GM19463 (cell line): ENCODE data around the gene SEMA5B.

ENCODE experiments used
- ATAC-seq: cut with Tn5 transposase; IDR thresholded peaks from one replicate; pipeline ENCODE4 v1.9.1; 2021; ENCODE audit warnings: mild to moderate bottlenecking, moderate library complexity; ENCODE audit not compliant: unreplicated experiment

Gene SEMA5B

DNA sequence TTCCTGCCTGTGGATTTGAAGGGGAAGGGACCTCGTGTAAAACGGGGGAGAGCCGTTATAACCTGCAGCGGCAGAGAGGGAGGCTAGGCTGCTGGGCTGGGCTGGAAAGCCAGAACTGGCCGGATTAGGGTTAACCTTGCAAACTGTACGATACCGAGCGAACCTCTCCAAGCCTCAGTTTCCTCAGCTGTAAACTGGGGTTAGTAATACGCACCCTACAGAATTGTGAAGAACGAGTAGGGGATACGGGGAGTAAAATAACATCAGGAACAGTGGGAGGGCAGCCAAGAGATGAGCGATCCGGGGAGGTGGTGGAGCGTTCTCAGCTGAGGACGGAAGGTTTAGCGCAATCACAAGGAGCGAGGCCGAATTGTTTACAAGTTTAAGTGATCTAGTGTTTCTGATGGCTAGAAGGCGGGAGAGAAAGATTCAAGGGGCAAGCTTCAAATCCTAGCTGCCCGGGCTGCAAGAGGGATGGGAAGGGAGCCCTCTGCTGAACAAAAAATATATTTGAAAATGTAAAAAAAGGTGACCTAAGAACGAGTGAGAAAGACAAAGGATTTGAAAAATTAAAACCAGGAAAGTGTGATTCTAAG, 768 bp upstream of the SEMA5B start:
- ATAC-seq: no peak

DNA sequence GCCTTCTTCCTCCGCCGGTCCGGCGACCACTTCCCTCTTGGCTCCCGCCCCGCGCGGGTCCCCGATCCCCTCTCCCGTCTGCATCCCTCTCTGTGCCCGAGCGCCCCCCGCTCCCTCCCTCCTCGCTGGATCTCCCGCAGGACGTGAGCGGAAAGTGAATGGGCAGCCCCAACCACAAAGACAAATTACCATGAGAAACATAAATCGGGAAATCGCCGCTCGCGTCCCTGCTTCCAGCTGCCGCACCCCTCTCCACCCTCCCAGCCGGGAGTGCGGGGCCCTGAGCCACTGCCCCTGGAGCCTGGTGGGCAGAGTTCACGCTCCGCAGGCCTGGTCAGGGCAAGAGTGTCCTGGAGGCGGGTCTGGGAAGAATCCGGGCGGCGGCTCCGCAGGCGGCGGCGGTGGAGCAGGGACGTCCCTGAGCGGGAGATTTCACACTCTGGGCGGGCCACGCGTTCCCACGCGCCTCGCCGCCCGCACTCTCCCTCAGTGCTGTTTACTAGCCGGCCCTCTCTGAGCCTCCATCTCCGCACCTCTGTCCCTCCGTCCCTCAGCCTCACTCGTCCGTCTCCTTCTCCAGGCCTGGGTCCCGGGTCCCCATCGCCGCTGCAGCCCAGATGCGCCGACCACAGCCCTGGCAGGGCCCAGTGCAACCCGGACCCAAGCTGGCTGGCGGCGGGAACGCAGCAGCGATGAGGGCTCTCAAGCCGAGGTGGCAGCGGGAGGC, 835 bp downstream of the SEMA5B start:
- no peak for ATAC-seq

DNA sequence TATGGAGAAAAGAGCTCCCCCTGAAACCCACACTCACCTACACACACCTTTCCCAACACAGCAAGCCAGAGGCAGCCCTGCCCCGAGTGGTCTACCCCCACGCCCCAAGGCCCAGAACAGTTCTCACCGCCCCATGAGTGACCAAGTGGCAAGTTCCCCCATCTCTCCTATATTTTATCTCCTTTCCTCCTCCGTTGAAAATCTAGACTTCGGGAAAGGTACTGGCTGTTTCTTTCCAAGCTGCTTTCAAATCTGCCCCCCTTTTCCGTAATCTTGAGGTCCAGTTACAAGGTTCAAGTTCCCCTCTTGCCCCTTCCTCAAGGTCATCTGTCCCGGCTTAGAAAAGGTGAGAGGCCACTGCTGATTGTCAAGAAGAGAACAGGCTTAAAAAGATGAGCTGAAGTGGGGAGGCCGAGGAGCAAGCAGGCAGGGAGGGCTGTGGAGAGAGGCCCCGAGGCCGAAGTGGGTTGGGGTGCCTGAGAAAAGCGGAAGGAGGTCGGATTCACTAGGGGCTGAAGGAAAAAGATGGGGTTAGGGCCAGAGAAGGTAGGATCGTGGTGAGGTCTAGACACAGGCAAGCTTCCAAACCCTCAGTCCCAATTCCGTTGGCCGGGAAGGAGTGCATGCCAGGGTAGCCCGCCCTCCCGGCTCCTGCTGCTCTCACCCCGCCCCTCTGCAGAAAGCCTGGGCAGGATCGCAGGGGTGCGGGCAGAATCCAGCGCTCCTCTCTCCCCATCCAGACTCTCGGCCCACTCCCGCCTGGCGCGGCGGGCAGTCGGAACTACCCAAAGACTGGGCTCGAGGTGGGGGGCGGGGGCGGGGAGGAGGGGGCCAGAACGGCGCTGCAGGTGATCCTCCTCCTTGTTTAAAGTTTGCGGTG, 1.7 kb downstream of the SEMA5B start:
- no peak for ATAC-seq

DNA sequence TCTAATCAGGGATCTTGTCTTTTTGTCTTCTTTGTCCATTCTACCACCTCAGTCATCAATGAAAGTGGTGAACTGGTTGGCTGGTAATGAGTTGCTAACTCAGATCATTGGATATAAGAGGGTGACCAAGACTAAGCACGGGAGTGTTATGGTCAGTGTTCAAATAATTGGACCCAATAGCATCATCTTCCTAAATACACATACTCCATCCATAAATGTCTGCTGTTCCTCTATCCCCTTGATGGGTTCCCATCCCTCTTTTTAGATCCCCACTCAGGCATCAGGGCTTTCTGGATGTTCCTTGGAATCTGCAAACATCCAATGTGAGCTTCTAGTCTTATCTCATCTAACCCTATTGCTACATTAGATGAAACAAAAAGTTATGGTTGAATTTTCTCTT, 3.5 kb downstream of the SEMA5B start:
- no peak for ATAC-seq

DNA sequence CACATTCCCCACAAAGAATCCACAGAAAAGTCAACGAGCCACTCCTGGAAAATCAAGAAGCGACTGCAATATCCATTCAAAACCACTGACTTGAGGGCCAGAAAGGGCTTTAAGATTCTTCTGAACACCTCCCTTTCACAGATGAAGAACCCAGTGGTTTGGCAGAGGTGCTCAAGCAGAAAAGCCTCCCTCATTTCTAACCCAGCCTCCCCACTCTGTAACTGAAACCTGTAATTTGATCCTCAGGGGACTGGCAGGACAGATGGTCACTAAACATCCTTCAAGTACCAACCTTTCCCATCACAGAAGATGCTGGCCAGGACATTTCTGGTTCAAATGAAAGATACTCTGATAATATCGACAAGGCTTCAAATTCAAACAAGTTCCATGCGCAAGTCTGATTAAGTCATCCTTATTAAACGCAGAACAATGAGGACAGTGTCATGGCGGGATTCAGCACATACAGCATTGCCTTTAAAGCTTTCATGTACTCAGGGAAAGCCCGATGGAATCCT, 5.5 kb downstream of the SEMA5B start:
- ATAC-seq: no peak

DNA sequence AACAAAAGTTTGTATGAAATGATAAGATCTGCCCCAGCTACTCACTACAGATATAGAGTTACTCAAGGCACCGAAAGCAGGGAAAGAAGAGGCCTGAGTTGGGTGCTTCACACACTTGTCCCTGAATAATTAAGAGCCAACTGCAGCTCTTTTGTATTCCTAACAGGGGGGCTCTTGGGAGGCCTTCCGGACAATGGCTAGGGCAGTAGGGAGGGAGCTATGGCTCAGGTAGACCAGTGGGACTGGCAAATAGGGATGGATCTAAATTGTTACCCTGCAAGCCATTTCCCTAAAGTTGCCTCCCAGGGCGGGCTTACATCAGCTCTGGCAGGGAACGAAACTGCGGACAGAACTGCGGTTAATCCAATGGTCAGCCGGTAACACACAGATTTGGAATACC, 6.2 kb downstream of the SEMA5B start:
- no peak for ATAC-seq

DNA sequence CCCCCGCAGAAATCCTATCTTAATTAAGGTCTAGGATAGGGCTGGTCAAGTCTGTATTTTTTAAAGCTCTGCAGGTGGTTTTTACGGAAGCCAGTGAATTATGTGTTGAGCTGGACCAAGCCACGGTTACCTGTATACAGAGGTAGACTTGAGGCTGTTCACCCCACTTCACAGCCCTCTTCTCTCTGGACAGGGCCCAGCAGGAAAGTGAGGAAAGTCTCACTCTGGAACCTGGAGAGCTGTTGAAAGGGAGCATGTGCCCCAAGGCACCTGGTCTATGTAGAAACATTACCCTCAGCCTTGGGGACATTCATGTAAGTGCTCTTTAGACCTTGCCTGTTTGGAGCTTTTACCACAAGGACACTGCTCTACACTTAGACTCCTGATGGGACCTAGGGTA, 6.9 kb downstream of the SEMA5B start:
- ATAC-seq: no peak

DNA sequence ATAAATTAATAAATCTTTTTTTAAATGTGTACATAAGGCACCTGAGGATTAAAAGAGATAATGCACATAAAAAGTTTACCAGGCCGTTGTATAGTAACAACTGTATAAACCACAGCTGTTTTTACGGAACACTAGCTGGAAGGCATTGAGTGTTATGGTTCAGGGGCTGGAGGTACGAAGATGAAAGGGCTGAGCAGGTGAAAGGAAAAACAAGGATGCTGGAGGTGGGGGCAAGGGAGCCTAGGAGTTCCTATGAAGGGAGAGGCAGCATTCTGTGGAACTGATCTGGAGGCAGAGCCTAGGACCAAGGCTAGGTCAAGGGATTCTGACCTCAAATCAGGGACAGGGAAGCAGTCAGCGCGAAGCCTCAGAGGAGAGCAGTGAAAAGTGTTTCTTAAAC, 8.0 kb downstream of the SEMA5B start:
- no peak for ATAC-seq

DNA sequence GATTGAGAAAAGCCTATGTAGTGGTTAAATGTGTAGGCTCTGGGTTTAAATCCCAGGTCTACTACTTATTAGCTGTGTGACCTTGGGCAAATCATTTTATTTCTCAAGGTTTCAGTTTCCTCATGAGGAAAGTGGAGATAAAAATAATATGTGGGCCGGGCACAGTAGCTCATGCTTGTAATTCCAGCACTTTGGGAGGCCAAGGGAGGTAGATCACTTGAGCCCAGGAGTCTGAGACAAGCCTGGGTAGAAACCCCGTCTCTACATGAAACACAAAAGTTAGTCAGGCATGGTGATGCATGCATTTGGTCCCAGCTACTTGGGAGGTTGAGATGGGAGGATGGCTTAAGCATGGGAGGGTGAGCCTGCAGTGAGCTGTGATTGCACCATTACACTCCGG, 8.4 kb downstream of the SEMA5B start:
- no peak for ATAC-seq

DNA sequence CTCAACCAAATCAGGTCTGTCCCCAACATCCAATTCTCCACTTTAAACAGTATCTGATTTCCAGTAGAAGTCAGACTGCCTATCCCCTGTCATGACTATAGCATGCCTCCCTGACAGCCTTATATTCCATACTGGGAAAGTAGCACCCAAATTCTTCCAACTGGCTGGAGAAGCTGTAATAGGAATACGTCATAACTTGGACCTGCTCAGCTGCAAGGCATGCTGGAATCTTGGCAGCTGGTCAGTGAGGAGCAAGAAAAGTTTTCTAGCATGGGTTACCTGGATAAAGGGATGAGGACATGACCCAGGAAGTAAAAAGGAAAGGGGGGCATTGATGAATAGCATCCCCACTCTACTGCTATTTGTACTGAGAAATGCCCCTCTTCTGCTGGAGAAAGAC, 8.9 kb downstream of the SEMA5B start:
- no peak for ATAC-seq

DNA sequence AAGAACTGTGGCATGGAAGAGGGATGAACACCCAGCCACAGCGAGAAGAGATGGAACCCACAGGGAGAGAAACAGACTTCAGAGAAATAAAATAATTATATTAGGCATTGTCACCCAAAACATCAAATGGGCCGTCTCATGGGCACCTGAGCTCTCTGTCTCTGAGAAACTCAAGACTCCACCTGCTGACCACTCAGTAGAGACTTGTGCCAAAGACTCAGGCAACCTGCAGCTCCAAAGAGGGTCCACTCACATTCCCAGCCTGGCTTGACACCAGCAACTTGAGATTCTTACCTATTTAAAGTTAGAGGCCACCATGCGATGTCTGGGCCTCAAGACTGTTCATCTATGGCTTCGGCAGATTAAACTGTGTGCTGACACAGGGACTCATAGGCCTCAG, 12.0 kb downstream of the SEMA5B start:
- ATAC-seq: no peak

DNA sequence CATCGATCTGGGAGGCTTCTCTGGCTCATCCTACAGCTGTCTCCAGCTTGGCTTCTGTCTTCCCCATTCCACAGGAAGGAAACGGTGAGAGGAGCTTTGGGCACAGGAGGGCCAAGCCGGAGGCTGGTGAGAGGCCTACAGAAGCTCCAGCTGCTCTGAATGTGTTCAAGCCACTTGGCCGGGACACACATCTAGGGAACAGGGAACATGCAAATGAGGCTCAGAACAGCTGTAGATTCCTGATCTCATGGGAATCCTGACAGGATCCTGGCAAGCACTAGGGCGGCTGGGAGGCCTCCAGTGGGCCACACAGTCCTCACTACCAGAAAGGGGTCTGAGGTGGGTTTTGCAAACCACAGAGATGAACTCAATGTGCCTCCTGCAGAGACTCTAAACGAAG, 13.7 kb downstream of the SEMA5B start:
- ATAC-seq: no peak

DNA sequence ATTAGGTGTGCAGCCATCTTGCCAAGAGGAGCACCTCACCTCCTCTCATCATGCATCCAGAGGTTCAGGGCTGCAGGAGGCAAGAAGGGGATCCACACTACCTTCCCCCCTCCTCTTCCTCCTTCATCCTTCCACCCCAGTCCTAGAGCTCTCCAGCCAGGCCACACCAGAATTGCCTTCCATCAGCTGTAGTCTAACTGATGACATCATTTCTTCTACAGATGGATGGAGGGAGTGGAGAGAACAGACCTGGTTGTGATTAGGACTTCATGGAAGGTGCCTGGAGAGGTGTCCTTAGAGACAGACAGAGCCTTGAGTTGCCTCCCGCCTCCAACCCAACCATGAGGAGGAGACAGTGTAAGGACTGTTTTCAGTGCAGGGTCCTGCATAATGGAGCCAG, 14.9 kb downstream of the SEMA5B start:
- no peak for ATAC-seq

DNA sequence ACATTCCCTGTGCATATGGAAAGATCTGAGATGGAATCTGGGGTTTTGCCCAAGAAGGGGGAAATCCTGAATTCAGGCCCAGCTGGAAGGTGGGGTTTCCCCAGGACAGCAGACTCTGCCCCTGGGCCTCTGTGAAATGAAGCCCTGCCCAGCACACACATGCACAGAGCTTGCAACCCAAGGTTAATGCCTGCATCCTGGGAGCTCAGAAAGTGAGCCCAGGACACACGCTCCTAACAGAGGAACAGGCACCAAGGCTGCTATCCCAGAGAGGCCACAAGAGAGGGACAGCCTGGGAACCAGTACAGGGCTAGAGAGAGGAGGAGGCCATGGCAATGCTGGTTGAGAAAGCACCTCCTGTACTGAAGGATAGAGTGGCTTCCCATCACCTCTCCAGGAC, 16.1 kb downstream of the SEMA5B start:
- ATAC-seq: no peak

DNA sequence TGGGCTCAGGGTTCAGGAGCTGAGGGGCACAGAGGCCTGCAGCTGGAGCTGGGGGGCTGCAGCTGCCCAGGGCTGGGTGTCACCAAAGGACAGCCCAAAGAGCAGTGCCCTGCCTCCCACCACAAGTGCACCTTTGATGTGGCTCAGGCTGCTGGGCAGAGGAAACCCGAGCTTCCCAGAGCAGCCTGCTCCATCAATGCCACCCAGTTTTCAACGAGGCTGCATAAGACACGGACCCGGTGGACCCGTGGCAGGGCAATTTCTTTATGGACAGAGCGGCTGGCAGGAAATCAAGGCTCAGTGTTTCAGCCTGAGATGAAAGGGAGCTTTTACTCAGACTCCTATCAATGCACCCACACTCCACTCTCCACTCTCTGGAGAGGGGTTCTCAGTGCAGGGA, 18.7 kb downstream of the SEMA5B start:
- no peak for ATAC-seq

DNA sequence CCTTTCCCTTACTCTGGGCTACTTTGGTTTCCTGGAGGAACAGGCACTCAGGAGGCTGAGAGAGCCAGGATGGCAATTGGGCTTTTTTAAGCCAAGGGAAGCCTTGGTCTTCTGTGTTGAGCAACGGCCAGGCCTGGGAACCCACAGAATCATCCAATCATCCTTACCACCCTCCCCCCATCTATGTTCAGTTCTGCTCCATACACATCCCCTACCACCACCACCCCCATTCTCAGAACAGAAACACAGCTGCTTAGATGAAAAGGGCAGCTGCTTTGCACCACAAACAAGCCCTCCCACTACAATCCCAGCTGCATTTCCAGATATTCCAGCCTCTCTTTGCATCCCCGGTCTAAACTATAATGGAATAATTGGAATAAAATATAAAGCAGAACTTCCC, 21.0 kb downstream of the SEMA5B start:
- ATAC-seq: no peak

DNA sequence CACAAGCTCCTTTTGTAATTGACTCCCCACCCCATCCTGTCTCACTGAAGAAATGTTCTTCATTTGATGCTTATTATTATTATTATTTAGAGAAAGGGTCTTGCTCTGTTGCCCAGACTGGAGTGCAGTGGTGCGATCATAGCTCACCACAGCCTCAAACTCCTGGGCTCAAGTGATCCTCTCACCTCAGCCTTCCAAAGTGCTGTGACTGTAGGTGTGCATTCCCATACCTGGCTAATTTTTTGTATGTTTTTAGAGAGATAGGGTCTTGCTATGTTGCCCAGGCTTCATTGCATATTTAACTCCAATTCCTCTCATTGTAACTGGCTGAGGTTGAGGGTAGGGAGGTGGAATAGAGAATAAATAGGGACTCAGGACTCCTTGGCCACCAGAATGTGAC, 22.3 kb downstream of the SEMA5B start:
- no peak for ATAC-seq

DNA sequence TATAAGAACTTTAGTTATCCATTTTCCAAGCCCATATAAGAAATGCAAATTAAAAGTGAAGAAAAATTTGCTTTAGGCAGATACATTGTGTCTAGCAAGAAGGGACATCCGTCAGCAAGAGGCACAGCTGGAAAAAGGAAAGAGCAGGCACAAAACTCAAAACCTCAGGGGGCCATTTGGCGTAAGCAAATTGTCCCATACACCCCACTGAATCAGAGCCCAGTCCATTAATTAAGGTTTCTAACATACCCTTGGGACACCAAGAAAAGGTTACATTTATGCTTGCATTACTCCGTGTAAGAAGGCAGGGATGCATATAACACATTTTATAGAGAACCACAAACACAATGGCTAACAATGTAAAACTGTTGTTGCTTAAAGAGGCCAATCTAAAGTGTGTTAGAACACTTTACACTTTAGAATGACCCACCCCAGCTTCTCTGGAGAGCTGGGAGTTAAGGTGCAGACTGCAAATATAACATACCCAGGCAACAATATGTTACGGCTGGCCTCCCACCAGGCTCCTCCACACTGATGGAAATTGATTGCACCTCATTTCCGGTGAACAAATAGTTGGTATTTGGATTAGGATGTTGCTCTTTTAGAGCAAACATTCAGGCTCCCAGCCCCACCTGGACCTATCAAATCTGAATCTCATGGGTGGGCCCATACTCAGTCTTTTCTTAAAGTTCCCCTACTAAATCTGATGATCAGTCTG, 23.2 kb downstream of the SEMA5B start:
- no peak for ATAC-seq

DNA sequence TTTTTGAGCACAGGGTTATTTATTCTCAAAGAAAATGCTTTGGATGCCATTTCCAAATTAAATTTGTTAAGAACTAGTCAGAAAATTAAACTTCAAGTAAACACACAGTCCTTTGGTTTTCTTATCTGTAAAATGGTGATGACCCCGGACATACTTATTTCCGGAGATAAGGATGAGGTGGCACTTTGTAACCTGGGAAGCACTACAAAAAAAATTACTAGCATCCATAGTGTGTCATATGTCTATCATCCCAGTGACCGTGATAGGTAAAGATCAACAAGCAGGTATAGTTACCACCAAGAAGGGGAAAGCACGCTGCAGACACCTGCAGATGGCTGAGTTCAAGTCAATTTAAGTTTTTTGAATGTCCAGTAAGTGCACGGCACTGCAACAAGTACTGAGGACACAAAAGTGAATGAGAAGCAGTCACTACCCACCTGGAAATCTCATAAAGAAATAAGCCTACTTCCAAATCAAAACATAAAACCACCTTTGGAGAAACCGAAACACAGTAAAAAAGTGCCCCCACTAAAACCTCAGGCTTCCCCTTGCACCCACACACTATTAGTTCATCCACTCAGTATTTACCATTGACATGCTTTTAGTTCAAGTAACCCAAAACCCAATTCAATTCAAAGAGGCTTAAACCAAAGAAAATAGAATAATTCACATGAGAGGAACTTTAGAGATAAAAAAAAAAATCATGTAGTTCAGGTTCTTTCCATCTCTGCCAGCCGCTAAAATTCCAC, 24.6 kb downstream of the SEMA5B start:
- ATAC-seq: no peak

DNA sequence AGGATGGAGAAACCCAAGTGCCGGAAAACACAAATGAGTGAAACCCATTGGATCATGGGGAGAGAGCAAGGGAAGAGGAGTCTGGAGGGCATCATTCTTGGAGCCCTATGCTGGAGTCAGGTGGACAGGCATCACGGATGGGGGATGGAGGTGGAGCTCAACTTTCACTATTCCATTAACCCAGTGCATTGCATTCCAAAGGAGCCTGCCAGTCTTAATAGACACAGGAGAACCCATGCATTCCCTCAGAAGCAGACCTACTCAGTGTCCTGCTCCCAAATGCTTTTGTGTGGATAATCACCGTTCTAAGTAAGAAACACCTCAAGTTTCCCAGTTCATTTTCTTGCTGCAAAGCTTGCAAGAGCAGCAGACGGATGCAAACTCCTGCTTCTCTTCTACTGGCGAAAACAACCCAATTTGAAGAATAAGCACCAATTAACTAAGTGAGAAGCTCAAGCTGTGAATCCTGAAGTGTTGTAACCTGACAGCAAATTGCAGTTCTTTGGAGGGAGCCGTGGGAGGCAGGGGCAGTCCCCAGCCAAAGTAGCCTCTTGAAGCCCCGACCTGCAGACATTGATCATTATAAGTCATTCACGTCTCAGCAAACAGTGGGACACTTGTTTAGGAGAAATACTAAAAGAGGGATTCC, 25.3 kb downstream of the SEMA5B start:
- ATAC-seq: no peak
